GM12872 (cell line): Measurements from ENCODE around the gene PIP5K1C.

Experiments
- TF ChIP-seq, protein P1 (sequence below): IDR thresholded peaks from 3 replicates; pipeline ENCODE4 v1.5.1; 2011; ENCODE audit warnings: low read depth, mild to moderate bottlenecking, low read length, moderate library complexity; ENCODE audit not compliant: insufficient read depth

Gene PIP5K1C

GRCh38 chr19:3610745-3611717 lies 89.2 kb downstream of the PIP5K1C start:
- TF ChIP-seq, protein P1, sequence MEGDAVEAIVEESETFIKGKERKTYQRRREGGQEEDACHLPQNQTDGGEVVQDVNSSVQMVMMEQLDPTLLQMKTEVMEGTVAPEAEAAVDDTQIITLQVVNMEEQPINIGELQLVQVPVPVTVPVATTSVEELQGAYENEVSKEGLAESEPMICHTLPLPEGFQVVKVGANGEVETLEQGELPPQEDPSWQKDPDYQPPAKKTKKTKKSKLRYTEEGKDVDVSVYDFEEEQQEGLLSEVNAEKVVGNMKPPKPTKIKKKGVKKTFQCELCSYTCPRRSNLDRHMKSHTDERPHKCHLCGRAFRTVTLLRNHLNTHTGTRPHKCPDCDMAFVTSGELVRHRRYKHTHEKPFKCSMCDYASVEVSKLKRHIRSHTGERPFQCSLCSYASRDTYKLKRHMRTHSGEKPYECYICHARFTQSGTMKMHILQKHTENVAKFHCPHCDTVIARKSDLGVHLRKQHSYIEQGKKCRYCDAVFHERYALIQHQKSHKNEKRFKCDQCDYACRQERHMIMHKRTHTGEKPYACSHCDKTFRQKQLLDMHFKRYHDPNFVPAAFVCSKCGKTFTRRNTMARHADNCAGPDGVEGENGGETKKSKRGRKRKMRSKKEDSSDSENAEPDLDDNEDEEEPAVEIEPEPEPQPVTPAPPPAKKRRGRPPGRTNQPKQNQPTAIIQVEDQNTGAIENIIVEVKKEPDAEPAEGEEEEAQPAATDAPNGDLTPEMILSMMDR: no peak

- TF ChIP-seq, protein P1: no peak
These were observed 90.2 kb downstream of the PIP5K1C start for GRCh38 chr19:3609779-3610719.

- TF ChIP-seq, protein P1: no peak
These were observed 91.4 kb downstream of the PIP5K1C start for GRCh38 chr19:3608750-3609322.

GRCh38 chr19:3608079-3608641 lies 92.1 kb downstream of the PIP5K1C start:
- TF ChIP-seq, protein P1: no peak

DNA sequence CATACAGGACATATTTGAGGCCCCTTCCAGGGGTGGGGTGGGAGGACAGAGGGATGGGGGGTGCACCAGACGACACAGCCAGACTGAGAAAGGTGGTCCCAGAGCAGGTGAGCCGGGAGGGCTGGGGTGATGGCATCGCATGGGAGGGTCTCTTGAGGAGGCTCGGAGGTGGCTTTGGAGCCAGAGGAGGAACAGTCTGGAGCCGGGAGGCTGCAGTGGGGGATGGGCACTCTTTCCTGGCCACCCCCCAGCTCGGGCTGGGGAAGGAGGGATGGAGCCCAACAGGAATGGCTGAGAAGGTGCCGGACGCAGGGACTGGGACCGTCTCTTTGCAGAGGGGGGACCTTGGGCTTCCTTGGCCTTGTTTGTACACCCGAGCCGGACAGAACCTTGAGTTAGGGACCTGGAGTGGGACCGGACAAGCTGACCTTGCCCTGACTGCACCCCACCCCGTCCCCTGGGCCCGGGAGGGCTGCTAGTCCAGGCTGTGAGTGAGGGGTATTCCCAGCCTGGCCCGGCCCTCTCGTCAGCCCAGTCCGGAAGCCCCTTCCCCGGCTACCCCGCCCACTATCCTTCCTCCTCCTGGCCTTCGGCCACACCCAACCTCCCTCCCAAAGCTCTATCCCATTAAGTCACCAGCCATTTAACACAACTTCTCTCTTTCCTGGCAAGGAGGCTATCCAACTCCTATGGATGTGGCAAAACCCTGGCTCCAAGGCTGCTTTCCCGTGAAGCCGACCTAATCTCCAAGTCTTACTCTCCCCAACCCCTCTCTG lies 92.8 kb downstream of the PIP5K1C start:
- TF ChIP-seq, protein P1: no peak

GRCh38 chr19:3606690-3607289 lies 93.5 kb downstream of the PIP5K1C start, which contains the start of gene TBXA2R:
TBXA2R (minus strand) TSS chr19:3606875; CDS start chr19:3600634, 6,241 bp downstream.
- TF ChIP-seq, protein P1: no peak
